SK-N-SH (cell line): Measurements from ENCODE around the gene TMEM187. TPM values are rescaled to one million over a fixed set of nuclear protein-coding genes. Genes with fewer than 3 reads are reported as not detected.

Experiments
- CTCF ChIA-PET: fragments of 300-600, 350-600 bp; formaldehyde crosslinking; extraction: SDS; loops from one replicate; lab custom pipeline; 2021; lab: Yijun Ruan, JAX
- POLR2A ChIA-PET: fragments of 350-600 bp; sonication (Branson Sonifier 250); formaldehyde crosslinking; extraction: SDS; loops from one replicate; lab custom pipeline; 2020; ENCODE audit warnings: antibody characterized with exemption, inconsistent platforms; lab: Yijun Ruan, JAX
- DNase-seq: peaks from one replicate; pipeline ENCODE4 v3.0.0; 2012
- H2AFZ ChIP-seq: fragments of 200-600 bp; sonication (generic); 2 replicates; pipeline ENCODE4 v1.8.1; 2016; ENCODE audit warnings: antibody characterized with exemption, mild to moderate bottlenecking, low read depth
- H3F3A ChIP-seq: fragments of 200-600 bp; sonication (generic); replicated peaks from 2 replicates; pipeline ENCODE3; 2016; ENCODE audit warnings: antibody characterized with exemption, mild to moderate bottlenecking; ENCODE audit not compliant: insufficient read depth
- H3K27ac ChIP-seq, 2 experiments: fragments of 200-500 bp in 1 of 2; fragments of 200-600 bp in 1 of 2; sonication (Bioruptor generic) in 1 of 2; sonication (generic), shearing (Covaris generic) in 1 of 2; 2 replicates each; pipeline versions ENCODE4 v1.5.1 to v1.6.1; 2014 to 2016; ENCODE audit warnings: low read depth in 2 of 2, inconsistent platforms in 1 of 2, low read length in 1 of 2, mild to moderate bottlenecking in 1 of 2, mixed read lengths in 1 of 2
- H3K27me3 ChIP-seq: fragments of 200-600 bp; sonication (generic), shearing (Covaris generic); 2 replicates; pipeline ENCODE4 v1.6.1; 2016; ENCODE audit warnings: mixed run types; ENCODE audit not compliant: insufficient read depth
- H3K36me3 ChIP-seq, 2 experiments: fragments of 200-500 bp in 1 of 2; fragments of 200-600 bp in 1 of 2; sonication (Bioruptor generic) in 1 of 2; sonication (generic) in 1 of 2; replicated peaks in 1 of 2; 2 replicates each; pipeline versions ENCODE3 to v1.5.1; 2014 to 2016; ENCODE audit warnings: low read length in 1 of 2, mild to moderate bottlenecking in 1 of 2; ENCODE audit not compliant: insufficient read depth in 2 of 2, control insufficient read depth in 1 of 2
- H3K4me1 ChIP-seq, 2 experiments: fragments of 200-500 bp in 1 of 2; fragments of 200-600 bp in 1 of 2; sonication (Bioruptor generic) in 1 of 2; sonication (generic), shearing (Covaris generic) in 1 of 2; 2 replicates each; pipeline versions ENCODE4 v1.5.1 to v1.6.1; 2014 to 2016; ENCODE audit warnings: low read depth in 1 of 2, low read length in 1 of 2, mixed run types in 1 of 2; ENCODE audit not compliant: insufficient read depth in 2 of 2, control insufficient read depth in 1 of 2
- H3K4me2 ChIP-seq: fragments of 200-600 bp; sonication (generic), shearing (Covaris generic); 2 replicates; pipeline ENCODE4 v1.6.1; 2017; ENCODE audit warnings: mixed run types
- H3K4me3 ChIP-seq, 2 experiments: fragments of 200-500 bp in 1 of 2; fragments of 200-600 bp in 1 of 2; sonication (Bioruptor generic) in 1 of 2; sonication (generic), shearing (Covaris generic) in 1 of 2; 2 replicates each; pipeline versions ENCODE4 v1.5.1 to v1.8.1; 2014 to 2016; ENCODE audit warnings: low read depth in 2 of 2, inconsistent platforms in 1 of 2, low read length in 1 of 2, mild to moderate bottlenecking in 1 of 2, mixed read lengths in 1 of 2, moderate library complexity in 1 of 2
- H3K79me2 ChIP-seq: fragments of 200-600 bp; sonication (generic); 2 replicates; pipeline ENCODE4 v1.8.1; 2017; ENCODE audit warnings: mild to moderate bottlenecking; ENCODE audit not compliant: insufficient read depth
- H3K9ac ChIP-seq: fragments of 200-600 bp; sonication (generic); 2 replicates; pipeline ENCODE4 v1.6.1; 2017; ENCODE audit warnings: mixed run types
- H3K9me2 ChIP-seq: fragments of 200-600 bp; sonication (generic); 2 replicates; pipeline ENCODE4 v1.6.1; 2017; ENCODE audit warnings: mixed run types
- H3K9me3 ChIP-seq: fragments of 200-600 bp; sonication (generic); 2 replicates; pipeline ENCODE4 v1.6.1; 2017; ENCODE audit warnings: mixed run types, mild to moderate bottlenecking, moderate library complexity
- H4K20me1 ChIP-seq: fragments of 200-600 bp; sonication (generic); 2 replicates; pipeline ENCODE4 v1.6.1; 2017; ENCODE audit warnings: mild to moderate bottlenecking, mixed run types; ENCODE audit not compliant: insufficient read depth
- CHD2 ChIP-seq: fragments of 150-350 bp; IDR thresholded peaks from 2 replicates; pipeline ENCODE4 v1.6.1; 2018; ENCODE audit warnings: low read length; ENCODE audit not compliant: partially characterized antibody
- CTCF ChIP-seq: fragments of 200-600 bp; sonication (generic); IDR thresholded peaks from 2 replicates; pipeline ENCODE4 v1.6.1; 2017; ENCODE audit warnings: antibody characterized with exemption, mild to moderate bottlenecking, moderate library complexity
- ELF1 ChIP-seq: IDR thresholded peaks from 2 replicates; pipeline ENCODE4 v1.4.0; 2012
- FOSL2 ChIP-seq: IDR thresholded peaks from 2 replicates; pipeline ENCODE4 v1.4.0; 2012; ENCODE audit warnings: low read depth, mild to moderate bottlenecking, moderate library complexity, borderline replicate concordance
- FOXM1 ChIP-seq: IDR thresholded peaks from 2 replicates; pipeline ENCODE4 v1.4.0; 2012; ENCODE audit warnings: low read depth, mild to moderate bottlenecking
- IRF3 ChIP-seq: fragments of 150-350 bp; IDR thresholded peaks from 2 replicates; pipeline ENCODE4 v1.6.1; 2016; ENCODE audit warnings: mild to moderate bottlenecking, low read depth, low read length
- MEF2A ChIP-seq: IDR thresholded peaks from 2 replicates; pipeline ENCODE4 v1.4.0; 2012; ENCODE audit warnings: low read depth, borderline replicate concordance
- MXI1 ChIP-seq: IDR thresholded peaks from 2 replicates; pipeline ENCODE4 v1.6.1; 2012; ENCODE audit warnings: mild to moderate bottlenecking, low read depth, low read length, improper control_type of control experiment
- USF2 ChIP-seq: fragments of 150-350 bp; IDR thresholded peaks from 2 replicates; pipeline ENCODE4 v1.6.1; 2017; ENCODE audit warnings: antibody characterized with exemption, low read length, low read depth, borderline replicate concordance
- WGBS: methylation state at CpG from one replicate; pipeline ENCODE4 v1.1.6; 2017; ENCODE audit warnings: low lambda C conversion rate; 5-methylcytosine and 5-hydroxymethylcytosine counted together
- polyA plus RNA-seq, 3 experiments: library from polyadenylated mRNA; depleted of rRNA; stranded (reverse); fragments of >200 nt; gene quantifications; 2 replicates each; pipeline ENCODE4 v1.2.3, GENCODE V29; 2012
- TF ChIP-seq, protein P1 (sequence below): IDR thresholded peaks from 2 replicates; pipeline ENCODE4 v1.4.0; 2012; ENCODE audit warnings: low read depth

TMEM187 gene
- polyA plus RNA-seq, 1 of the 3 experiments (the other 2 are of a cell fraction): 10.9 TPM

DNA sequence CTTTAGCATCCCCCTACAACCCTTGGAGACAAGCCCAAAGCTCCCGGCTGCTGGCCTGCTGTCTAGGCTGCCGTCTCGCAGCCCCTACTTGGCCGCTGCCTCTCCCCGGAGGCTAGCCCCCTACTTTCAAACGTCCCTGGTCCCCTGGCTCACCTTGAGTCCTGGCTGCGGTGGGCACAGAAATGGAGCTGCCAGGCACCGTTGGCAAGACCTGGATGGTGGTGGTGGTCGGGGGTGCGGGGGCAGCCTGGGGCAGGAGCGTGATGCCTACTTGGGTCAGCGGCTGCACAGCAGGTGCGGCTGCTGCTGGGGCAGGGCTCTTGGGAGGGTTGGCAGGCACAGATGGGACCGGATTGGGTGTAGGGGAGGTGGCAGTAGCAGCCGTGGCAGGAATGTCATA is 12.9 kb upstream of the TMEM187 start:
- Histone ChIP-seq H3K4me2 (no peak overlapping the region), H3K4me1 (no peaks in the 10 kb centered on the region), H3F3A (no peaks in the 10 kb centered on the region), H3K9me2 (no peaks in the 10 kb centered on the region), H3K79me2 (peaks cover 26% of the 10 kb centered on the region), H3K9me3 (no peaks in the 10 kb centered on the region), H4K20me1 (peaks cover 33% of the 10 kb centered on the region), H3K27me3 (no peaks in the 10 kb centered on the region), H3K4me3 (no peak overlapping the region), H3K9ac (no peak overlapping the region), H2AFZ (no peak overlapping the region), H3K27ac (no peak overlapping the region), H3K36me3 (peaks cover 12 to 99% of the 10 kb centered on the region in 2 experiments)
- no peak for TF ChIP-seq IRF3
- no peak for TF ChIP-seq CHD2
- no peak for TF ChIP-seq MEF2A
- no peak for TF ChIP-seq FOXM1
- TF ChIP-seq, protein P1, sequence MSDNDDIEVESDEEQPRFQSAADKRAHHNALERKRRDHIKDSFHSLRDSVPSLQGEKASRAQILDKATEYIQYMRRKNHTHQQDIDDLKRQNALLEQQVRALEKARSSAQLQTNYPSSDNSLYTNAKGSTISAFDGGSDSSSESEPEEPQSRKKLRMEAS: no peak
- no peak for TF ChIP-seq FOSL2
- WGBS: 97% methylated on average over 15 of the region's 15 CpGs
- DNase-seq: no peak
- CTCF ChIA-PET: interaction anchor here (3.6 kb wide), 1 partner anchor 12 kb away, joined by 21 read pairs; no protein-coding TSS in a partner anchor
- POLR2A ChIA-PET: no interaction called here

GRCh38 chrX:153960077-153960476 is 12.5 kb upstream of the TMEM187 start:
- TF ChIP-seq FOSL2: no peak
- no peak for TF ChIP-seq CTCF
- no peak for TF ChIP-seq USF2
- no peak for TF ChIP-seq MXI1
- no peak for TF ChIP-seq ELF1
- no peaks in the 10 kb centered on the region for H3K9me3 ChIP-seq
- CTCF ChIA-PET: interaction anchor here (3.6 kb wide), 1 partner anchor 13 kb away, joined by 21 read pairs; no protein-coding TSS in a partner anchor
- H3F3A ChIP-seq: no peaks in the 10 kb centered on the region
- no peaks in the 10 kb centered on the region for H3K27me3 ChIP-seq
- no peak overlapping the region for H3K9ac ChIP-seq
- no peak for DNase-seq
- H3K79me2 ChIP-seq: peaks cover 30% of the 10 kb centered on the region
- H3K27ac ChIP-seq: no peak overlapping the region
- H2AFZ ChIP-seq: no peak overlapping the region
- peaks cover 37% of the 10 kb centered on the region for H4K20me1 ChIP-seq
- H3K9me2 ChIP-seq: no peaks in the 10 kb centered on the region
- no peaks in the 10 kb centered on the region for H3K4me1 ChIP-seq
- no peak overlapping the region for H3K4me2 ChIP-seq
- WGBS: 100% methylated on average over 9 of the region's 16 CpGs
- H3K4me3 ChIP-seq: no peak overlapping the region
- POLR2A ChIA-PET: no interaction called here
- H3K36me3 ChIP-seq: peaks cover 12 to 95% of the 10 kb centered on the region in 2 experiments
